Liver (tissue), 9 donors: ENCODE measurements around the gene ESRRB. TPM values are rescaled to one million over a fixed set of nuclear protein-coding genes. Genes with fewer than 3 reads are reported as not detected.

ENCODE experiments used
- DNase-seq: peaks from one replicate; pipeline ENCODE4 v3.0.0-alpha.2; 2017; ENCODE audit warnings: low spot score
- H3K27ac ChIP-seq, 2 donors: one replicate each; pipeline ENCODE4 v1.7.0; 2013; ENCODE audit warnings: inconsistent platforms in 2 of 2, low read length in 2 of 2, control low read depth in 1 of 2, low read depth in 1 of 2, mild to moderate bottlenecking in 1 of 2
- H3K27me3 ChIP-seq, 4 donors: one replicate each; pipeline versions ENCODE4 v1.6.1 to v1.7.0; 2013; ENCODE audit warnings: low read length in 3 of 4, inconsistent platforms in 1 of 4, mild to moderate bottlenecking in 1 of 4, moderate library complexity in 1 of 4; ENCODE audit not compliant: control insufficient read depth in 4 of 4, insufficient read depth in 4 of 4
- H3K36me3 ChIP-seq, 4 donors: one replicate each; pipeline versions ENCODE4 v1.6.1 to v1.7.0; 2013; ENCODE audit warnings: low read length in 3 of 4, mild to moderate bottlenecking in 3 of 4, low read depth in 1 of 4, moderate library complexity in 1 of 4; ENCODE audit not compliant: control insufficient read depth in 4 of 4, insufficient read depth in 3 of 4
- H3K4me1 ChIP-seq, 4 donors: one replicate each; pipeline versions ENCODE4 v1.6.1 to v1.7.0; 2013; ENCODE audit warnings: low read length in 3 of 4, mild to moderate bottlenecking in 3 of 4, moderate library complexity in 1 of 4; ENCODE audit not compliant: control insufficient read depth in 4 of 4, insufficient read depth in 4 of 4
- H3K4me3 ChIP-seq, 3 donors: one replicate each; pipeline versions ENCODE4 v1.6.1 to v1.7.0; 2013; ENCODE audit warnings: low read length in 3 of 3, control low read depth in 1 of 3, low read depth in 1 of 3, mild to moderate bottlenecking in 1 of 3
- H3K9ac ChIP-seq, 2 donors: one replicate each; pipeline ENCODE4 v1.7.0; 2013; ENCODE audit warnings: low read length in 2 of 2, mild to moderate bottlenecking in 2 of 2, moderate library complexity in 2 of 2, control low read depth in 1 of 2, low read depth in 1 of 2
- H3K9me3 ChIP-seq, 4 donors: one replicate each; pipeline versions ENCODE4 v1.6.1 to v1.7.0; 2013; ENCODE audit warnings: low read length in 3 of 4; ENCODE audit not compliant: control insufficient read depth in 4 of 4
- ATF3 ChIP-seq: IDR thresholded peaks from 2 replicates; pipeline ENCODE4 v1.6.1; 2016; ENCODE audit warnings: antibody characterized with exemption
- EGR1 ChIP-seq, 2 donors: IDR thresholded peaks; 2 replicates each; pipeline ENCODE4 v1.6.1; 2016 to 2018; ENCODE audit warnings: antibody characterized with exemption in 2 of 2, low read depth in 2 of 2
- FOXA1 ChIP-seq: IDR thresholded peaks from 2 replicates; pipeline ENCODE4 v1.6.1; 2016; ENCODE audit warnings: antibody characterized with exemption
- FOXA2 ChIP-seq: IDR thresholded peaks from 2 replicates; pipeline ENCODE4 v1.6.1; 2016; ENCODE audit warnings: antibody characterized with exemption
- GABPA ChIP-seq, 2 donors: IDR thresholded peaks in 1 of 2; conservative IDR thresholded peaks in 1 of 2; 2 replicates each; pipeline ENCODE4 v1.6.1; 2016; ENCODE audit warnings: antibody characterized with exemption in 2 of 2, mild to moderate bottlenecking in 1 of 2, moderate library complexity in 1 of 2
- HNF4A ChIP-seq, 2 donors: conservative IDR thresholded peaks; 2 replicates each; pipeline ENCODE4 v1.6.1; 2016; ENCODE audit warnings: antibody characterized with exemption in 2 of 2, mild to moderate bottlenecking in 2 of 2
- HNF4G ChIP-seq: IDR thresholded peaks from 2 replicates; pipeline ENCODE4 v1.6.1; 2016; ENCODE audit warnings: antibody characterized with exemption
- JUND ChIP-seq, 2 donors: IDR thresholded peaks; 2 replicates each; pipeline ENCODE4 v1.6.1; 2016; ENCODE audit warnings: antibody characterized with exemption in 2 of 2
- MAX ChIP-seq: IDR thresholded peaks from 2 replicates; pipeline ENCODE4 v1.6.1; 2016; ENCODE audit warnings: antibody characterized with exemption
- NR2F2 ChIP-seq: IDR thresholded peaks from 2 replicates; pipeline ENCODE4 v1.6.1; 2016; ENCODE audit warnings: antibody characterized with exemption
- RAD21 ChIP-seq, 2 donors: IDR thresholded peaks; 2 replicates each; pipeline ENCODE4 v1.6.1; 2016; ENCODE audit warnings: antibody characterized with exemption in 2 of 2, mild to moderate bottlenecking in 2 of 2
- RXRA ChIP-seq, 2 donors: IDR thresholded peaks; 2 replicates each; pipeline ENCODE4 v1.6.1; 2017 to 2018; ENCODE audit warnings: antibody characterized with exemption in 2 of 2, mild to moderate bottlenecking in 1 of 2
- SP1 ChIP-seq: IDR thresholded peaks from 2 replicates; pipeline ENCODE4 v1.6.1; 2018; ENCODE audit warnings: antibody characterized with exemption, mild to moderate bottlenecking
- TAF1 ChIP-seq: conservative IDR thresholded peaks from 2 replicates; pipeline ENCODE4 v1.6.1; 2016; ENCODE audit warnings: antibody characterized with exemption, mild to moderate bottlenecking
- YY1 ChIP-seq: IDR thresholded peaks from 2 replicates; pipeline ENCODE4 v1.6.1; 2016; ENCODE audit warnings: antibody characterized with exemption, mild to moderate bottlenecking
- ZBTB33 ChIP-seq: IDR thresholded peaks from 2 replicates; pipeline ENCODE4 v1.6.1; 2016; ENCODE audit warnings: antibody characterized with exemption
- WGBS: extraction: QIAGEN DNeasy Blood & Tissue Kit; methylation state at CpG from one replicate; pipeline ENCODE4 v1.1.7; 2013; 5-methylcytosine and 5-hydroxymethylcytosine counted together
- polyA plus RNA-seq, 2 donors: library from polyadenylated mRNA; stranded (reverse) in 1 of 2; unstranded in 1 of 2; fragments of 200-250 nt in 1 of 2; fragments of >200 nt in 1 of 2; fragmentation: Nextera tagmentation in 1 of 2; extraction: Ambion mirVana in 1 of 2; gene quantifications; one replicate each; pipeline versions ENCODE4 v1.2.1 to v1.2.3, GENCODE V29; 2013 to 2015
- total RNA-seq, 2 donors: library from RNA; depleted of rRNA; stranded (reverse); fragments of >200 nt; gene quantifications; one replicate each; pipeline ENCODE4 v1.2.3, GENCODE V29; 2014
- TF ChIP-seq, protein P1 (sequence below): fragments of 150-350 bp; IDR thresholded peaks from 2 replicates; pipeline ENCODE4 v1.5.1; 2017; ENCODE audit warnings: improper control_type of control experiment, low read depth, low read length; ENCODE audit not compliant: missing input control
- TF ChIP-seq, protein P2 (sequence below): IDR thresholded peaks from 2 replicates; pipeline ENCODE4 v1.6.1; 2016; ENCODE audit warnings: antibody characterized with exemption, mild to moderate bottlenecking
- donor health status: healthy.
- donor health status: healthy.
- donor health status: healthy.
- donor health status: healthy.
- donor health status: healthy.

ESRRB gene
- total and polyA plus RNA-seq, 4 donors, result 0.08 to 0.21 (median 0.11) TPM

DNA sequence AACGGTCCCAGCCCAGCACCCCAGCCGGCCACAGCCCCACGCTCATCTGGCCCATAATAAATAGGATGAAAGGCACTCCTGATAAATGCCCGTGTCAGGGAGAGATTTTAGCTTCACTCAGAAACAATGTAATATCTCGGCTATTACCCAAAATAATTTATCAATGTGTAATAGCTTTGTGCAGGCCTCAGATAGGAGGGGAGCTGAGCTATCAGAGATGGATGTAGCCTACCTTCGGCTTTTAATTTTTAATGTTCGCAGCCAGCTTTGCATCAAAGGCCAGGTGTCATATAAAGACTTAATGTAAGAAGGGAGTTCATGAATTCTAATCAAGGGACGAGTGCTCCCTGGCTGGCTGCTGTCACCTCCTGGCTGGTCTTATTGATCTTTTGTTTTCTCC, 171.9 kb downstream of the ESRRB start:
- Histone ChIP-seq H3K4me1 (no peaks in the 10 kb centered on the region), H3K9me3 (no peaks in the 10 kb centered on the region), H3K36me3 (no peaks in the 10 kb centered on the region), H3K9ac (no peak overlapping the region), H3K27ac (no peak overlapping the region), H3K4me3 (no peak overlapping the region), H3K27me3 (no peaks in the 10 kb centered on the region)
- no peak for DNase-seq
- TF ChIP-seq RAD21 (IDR thresholded peaks at IDR 0.05), result no peak
- TF ChIP-seq FOXA2, result no peak
- no peak for TF ChIP-seq EGR1 (IDR thresholded peaks at IDR 0.05; ENCODE audit: low read depth in 2 of 2)
- TF ChIP-seq HNF4A (conservative IDR thresholded peaks at IDR 0.05), result no peak
- TF ChIP-seq TAF1, result no peak
- no peak for TF ChIP-seq FOXA1
- no peak for TF ChIP-seq ZBTB33
- no peak for TF ChIP-seq RXRA (IDR thresholded peaks at IDR 0.05)
- TF ChIP-seq, protein P1, sequence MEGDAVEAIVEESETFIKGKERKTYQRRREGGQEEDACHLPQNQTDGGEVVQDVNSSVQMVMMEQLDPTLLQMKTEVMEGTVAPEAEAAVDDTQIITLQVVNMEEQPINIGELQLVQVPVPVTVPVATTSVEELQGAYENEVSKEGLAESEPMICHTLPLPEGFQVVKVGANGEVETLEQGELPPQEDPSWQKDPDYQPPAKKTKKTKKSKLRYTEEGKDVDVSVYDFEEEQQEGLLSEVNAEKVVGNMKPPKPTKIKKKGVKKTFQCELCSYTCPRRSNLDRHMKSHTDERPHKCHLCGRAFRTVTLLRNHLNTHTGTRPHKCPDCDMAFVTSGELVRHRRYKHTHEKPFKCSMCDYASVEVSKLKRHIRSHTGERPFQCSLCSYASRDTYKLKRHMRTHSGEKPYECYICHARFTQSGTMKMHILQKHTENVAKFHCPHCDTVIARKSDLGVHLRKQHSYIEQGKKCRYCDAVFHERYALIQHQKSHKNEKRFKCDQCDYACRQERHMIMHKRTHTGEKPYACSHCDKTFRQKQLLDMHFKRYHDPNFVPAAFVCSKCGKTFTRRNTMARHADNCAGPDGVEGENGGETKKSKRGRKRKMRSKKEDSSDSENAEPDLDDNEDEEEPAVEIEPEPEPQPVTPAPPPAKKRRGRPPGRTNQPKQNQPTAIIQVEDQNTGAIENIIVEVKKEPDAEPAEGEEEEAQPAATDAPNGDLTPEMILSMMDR, result no peak
- no peak for TF ChIP-seq NR2F2
- TF ChIP-seq JUND (IDR thresholded peaks at IDR 0.05), result no peak
- TF ChIP-seq, protein P2, sequence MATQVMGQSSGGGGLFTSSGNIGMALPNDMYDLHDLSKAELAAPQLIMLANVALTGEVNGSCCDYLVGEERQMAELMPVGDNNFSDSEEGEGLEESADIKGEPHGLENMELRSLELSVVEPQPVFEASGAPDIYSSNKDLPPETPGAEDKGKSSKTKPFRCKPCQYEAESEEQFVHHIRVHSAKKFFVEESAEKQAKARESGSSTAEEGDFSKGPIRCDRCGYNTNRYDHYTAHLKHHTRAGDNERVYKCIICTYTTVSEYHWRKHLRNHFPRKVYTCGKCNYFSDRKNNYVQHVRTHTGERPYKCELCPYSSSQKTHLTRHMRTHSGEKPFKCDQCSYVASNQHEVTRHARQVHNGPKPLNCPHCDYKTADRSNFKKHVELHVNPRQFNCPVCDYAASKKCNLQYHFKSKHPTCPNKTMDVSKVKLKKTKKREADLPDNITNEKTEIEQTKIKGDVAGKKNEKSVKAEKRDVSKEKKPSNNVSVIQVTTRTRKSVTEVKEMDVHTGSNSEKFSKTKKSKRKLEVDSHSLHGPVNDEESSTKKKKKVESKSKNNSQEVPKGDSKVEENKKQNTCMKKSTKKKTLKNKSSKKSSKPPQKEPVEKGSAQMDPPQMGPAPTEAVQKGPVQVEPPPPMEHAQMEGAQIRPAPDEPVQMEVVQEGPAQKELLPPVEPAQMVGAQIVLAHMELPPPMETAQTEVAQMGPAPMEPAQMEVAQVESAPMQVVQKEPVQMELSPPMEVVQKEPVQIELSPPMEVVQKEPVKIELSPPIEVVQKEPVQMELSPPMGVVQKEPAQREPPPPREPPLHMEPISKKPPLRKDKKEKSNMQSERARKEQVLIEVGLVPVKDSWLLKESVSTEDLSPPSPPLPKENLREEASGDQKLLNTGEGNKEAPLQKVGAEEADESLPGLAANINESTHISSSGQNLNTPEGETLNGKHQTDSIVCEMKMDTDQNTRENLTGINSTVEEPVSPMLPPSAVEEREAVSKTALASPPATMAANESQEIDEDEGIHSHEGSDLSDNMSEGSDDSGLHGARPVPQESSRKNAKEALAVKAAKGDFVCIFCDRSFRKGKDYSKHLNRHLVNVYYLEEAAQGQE, result no peak
- no peak for TF ChIP-seq MAX
- TF ChIP-seq ATF3, result no peak
- TF ChIP-seq GABPA (IDR thresholded peaks at IDR 0.05 in 1 of 2, conservative IDR thresholded peaks at IDR 0.05 in 1 of 2), result no peak
- no peak for TF ChIP-seq HNF4G
- TF ChIP-seq SP1, result no peak
- TF ChIP-seq YY1, result no peak
- 79% methylated on average over 8 of the region's 8 CpGs for WGBS

GRCh38 chr14:76550534-76550933, 174.6 kb downstream of the ESRRB start:
- Histone ChIP-seq H3K9me3 (no peaks in the 10 kb centered on the region), H3K4me3 (no peak overlapping the region), H3K27ac (no peak overlapping the region), H3K9ac (no peak overlapping the region), H3K4me1 (no peaks in the 10 kb centered on the region), H3K27me3 (no peaks in the 10 kb centered on the region), H3K36me3 (no peaks in the 10 kb centered on the region)
- no peak for DNase-seq
- WGBS, result 77% methylated on average over 2 of the region's 2 CpGs
- TF ChIP-seq RAD21 (IDR thresholded peaks at IDR 0.05) (no peak), ATF3 (no peak), ZBTB33 (no peak), MAX (no peak), FOXA1 (no peak), JUND (IDR thresholded peaks at IDR 0.05) (no peak), HNF4G (no peak)
- TF ChIP-seq, protein P1, result no peak
